ENCODE data around the gene MTFMT. TPM values are rescaled to one million over a fixed set of nuclear protein-coding genes. Genes with fewer than 3 reads are reported as not detected.
"Not testable (repeated sequence)": the region's sequence is repeated elsewhere in the genome, so short reads cannot be mapped to it uniquely, and the experiment has no call there.

Gene MTFMT
- 18.0 and 30.7 TPM in 2 replicates for total RNA-seq

GRCh38 chr15:65028921-65029735 lies at the start of gene MTFMT:
TSS of gene MTFMT (minus strand) at chr15:65029639. CDS start at chr15:65029613, 26 bp downstream.
- no peak for TF ChIP-seq CTCF (IDR thresholded peaks at IDR 0.05; ENCODE audit: insufficient read depth, low read depth, low read length)
- DNase-seq (ENCODE audit: low read depth), result peak; percentile 76
- peak within 1 kb of the TSS; percentile 86 for H3K4me3 ChIP-seq (ENCODE audit: low read depth, low read length)

- peak; percentile 66 for TF ChIP-seq CTCF (IDR thresholded peaks at IDR 0.05; ENCODE audit: insufficient read depth, low read depth, low read length)
- no peak overlapping the region for H3K4me3 ChIP-seq (ENCODE audit: low read depth, low read length)
- DNase-seq (ENCODE audit: low read depth), result peak; percentile 72
Observed at GRCh38 chr15:65077981-65078352, 48.5 kb upstream of the MTFMT start.

DNA sequence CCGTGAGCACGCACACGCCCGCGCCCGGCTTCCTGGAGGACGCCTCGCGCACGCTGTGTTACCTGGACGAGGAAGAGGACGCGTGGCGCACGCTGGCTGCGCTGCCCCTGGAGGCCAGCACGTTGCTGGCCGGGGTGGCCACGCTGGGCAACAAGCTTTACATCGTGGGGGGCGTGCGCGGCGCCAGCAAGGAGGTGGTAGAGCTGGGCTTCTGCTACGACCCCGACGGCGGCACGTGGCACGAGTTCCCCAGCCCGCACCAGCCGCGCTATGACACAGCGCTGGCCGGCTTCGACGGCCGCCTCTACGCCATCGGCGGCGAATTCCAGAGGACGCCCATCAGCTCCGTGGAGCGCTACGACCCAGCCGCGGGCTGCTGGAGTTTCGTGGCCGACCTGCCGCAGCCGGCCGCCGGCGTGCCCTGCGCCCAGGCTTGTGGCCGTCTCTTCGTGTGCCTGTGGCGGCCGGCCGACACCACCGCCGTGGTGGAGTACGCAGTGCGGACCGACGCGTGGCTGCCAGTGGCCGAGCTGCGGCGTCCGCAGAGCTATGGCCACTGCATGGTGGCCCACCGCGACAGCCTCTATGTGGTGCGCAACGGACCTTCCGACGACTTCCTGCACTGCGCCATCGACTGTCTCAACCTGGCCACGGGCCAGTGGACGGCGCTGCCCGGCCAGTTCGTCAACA lies 48.0 kb upstream of the MTFMT start:
- no peak overlapping the region for H3K4me3 ChIP-seq (ENCODE audit: low read depth, low read length)
- no peak for DNase-seq (ENCODE audit: low read depth)
- TF ChIP-seq CTCF (IDR thresholded peaks at IDR 0.05; ENCODE audit: insufficient read depth, low read depth, low read length), result no peak

- no peak for TF ChIP-seq CTCF (IDR thresholded peaks at IDR 0.05; ENCODE audit: insufficient read depth, low read depth, low read length)
- H3K4me3 ChIP-seq (ENCODE audit: low read depth, low read length), result no peak within 1 kb of the TSS
- no peak for DNase-seq (ENCODE audit: low read depth)
Observed at GRCh38 chr15:65076486-65077290, 47.2 kb upstream of the MTFMT start, which contains the start of gene KBTBD13. TSS of gene KBTBD13 (plus strand) at chr15:65076746. CDS start at chr15:65076816, 70 bp downstream.

DNA sequence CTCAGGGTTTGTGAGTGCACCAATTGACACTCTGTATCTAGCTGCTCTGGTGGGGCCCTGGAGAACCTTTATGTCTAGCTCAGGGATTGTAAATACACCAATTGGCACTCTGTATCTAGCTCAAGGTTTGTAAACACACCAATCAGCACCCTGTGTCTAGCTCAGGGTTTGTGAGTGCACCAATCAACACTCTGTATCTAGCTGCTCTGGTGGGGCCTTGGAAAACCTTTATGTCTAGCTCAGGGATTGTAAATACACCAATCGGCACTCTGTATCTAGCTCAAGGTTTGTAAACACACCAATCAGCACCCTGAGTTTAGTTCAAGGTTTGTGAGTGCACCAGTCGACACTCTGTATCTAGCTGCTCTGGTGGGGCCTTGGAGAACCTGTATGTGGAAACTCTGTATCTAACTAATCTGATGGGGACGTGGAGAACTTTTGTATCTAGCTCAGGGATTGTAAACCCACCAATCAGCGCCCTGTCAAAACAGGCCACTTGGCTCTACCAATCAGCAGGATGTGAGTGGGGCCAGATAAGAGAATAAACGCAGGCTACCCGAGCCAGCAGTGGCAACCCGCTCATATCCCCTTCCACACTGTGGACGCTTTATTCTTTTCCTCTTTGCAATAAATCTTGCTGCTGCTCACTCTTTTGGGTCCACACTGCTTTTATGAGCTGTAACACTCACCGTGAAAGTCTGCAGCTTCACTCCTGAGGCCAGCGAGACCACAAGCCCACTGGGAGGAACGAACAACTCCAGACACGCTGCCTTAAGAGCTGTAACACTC lies 46.4 kb upstream of the MTFMT start:
- not testable (repeated sequence) for DNase-seq (ENCODE audit: low read depth); H3K4me3 ChIP-seq (ENCODE audit: low read depth, low read length)

- not testable (repeated sequence) for DNase-seq (ENCODE audit: low read depth); H3K4me3 ChIP-seq (ENCODE audit: low read depth, low read length)
Observed at GRCh38 chr15:65074946-65075345, 45.5 kb upstream of the MTFMT start.

GRCh38 chr15:65072617-65073016 lies 43.2 kb upstream of the MTFMT start:
- no peak overlapping the region for H3K4me3 ChIP-seq (ENCODE audit: low read depth, low read length)
- no peak for DNase-seq (ENCODE audit: low read depth)
- no peak for TF ChIP-seq CTCF (IDR thresholded peaks at IDR 0.05; ENCODE audit: insufficient read depth, low read depth, low read length)
